Glutamatergic neuron (in vitro differentiated cells): ENCODE results near the gene HEMK1. TPM values are rescaled to one million over a fixed set of nuclear protein-coding genes. Genes with fewer than 3 reads are reported as not detected.

ENCODE experiments used
- DNase-seq: peaks from one replicate; pipeline ENCODE4 v3.0.0; 2022
- H3K27ac Mint-ChIP-seq: one replicate; pipeline ENCODE4 v1.8.0; 2020; ENCODE audit warnings: mild to moderate bottlenecking, mixed read lengths, inconsistent platforms; ENCODE audit not compliant: unreplicated experiment
- H3K27me3 Mint-ChIP-seq: one replicate; pipeline ENCODE4 v1.8.0; 2020; ENCODE audit warnings: mild to moderate bottlenecking, moderate library complexity, mixed read lengths, inconsistent platforms; ENCODE audit not compliant: unreplicated experiment
- H3K36me3 Mint-ChIP-seq: one replicate; pipeline ENCODE4 v1.8.0; 2020; ENCODE audit warnings: mild to moderate bottlenecking, mixed read lengths, inconsistent platforms; ENCODE audit not compliant: unreplicated experiment
- H3K4me1 Mint-ChIP-seq: one replicate; pipeline ENCODE4 v1.8.0; 2020; ENCODE audit warnings: mild to moderate bottlenecking, low read depth, mixed read lengths, inconsistent platforms; ENCODE audit not compliant: unreplicated experiment
- H3K4me3 Mint-ChIP-seq: one replicate; pipeline ENCODE4 v1.8.0; 2020; ENCODE audit warnings: mild to moderate bottlenecking, mixed read lengths, inconsistent platforms; ENCODE audit not compliant: unreplicated experiment
- H3K9me3 Mint-ChIP-seq: one replicate; pipeline ENCODE4 v1.8.0; 2020; ENCODE audit warnings: mild to moderate bottlenecking, moderate library complexity, mixed read lengths, inconsistent platforms; ENCODE audit not compliant: unreplicated experiment
- CTCF ChIP-seq: fragments of 200-600 bp; sonication (generic); IDR thresholded peaks from one replicate; pipeline ENCODE4 v1.5.0; 2021; ENCODE audit not compliant: partially characterized antibody, unreplicated experiment
- total RNA-seq: library from RNA; stranded (reverse); fragmentation: NEBNext Ultra II Directional; extraction: Animal tissue kit (Norgen Biotek cat#: 25700); gene quantifications from one replicate; pipeline ENCODE4 v1.2.1, GENCODE V29; 2021; ENCODE audit not compliant: unreplicated experiment

Gene HEMK1
- total RNA-seq, 1 donor from 2014 or later = 21.1 TPM

GRCh38 chr3:50630394-50630793 is 61.1 kb downstream of the HEMK1 start:
- H3K36me3 Mint-ChIP-seq = no peaks in the 10 kb centered on the region
- no peak for TF ChIP-seq CTCF
- H3K27ac Mint-ChIP-seq = no peak overlapping the region
- no peak for DNase-seq
- no peaks in the 10 kb centered on the region for H3K9me3 Mint-ChIP-seq
- H3K4me1 Mint-ChIP-seq = peaks cover 17% of the 10 kb centered on the region
- H3K27me3 Mint-ChIP-seq = no peaks in the 10 kb centered on the region
- no peak overlapping the region for H3K4me3 Mint-ChIP-seq

- Mint-ChIP-seq H3K9me3 (no peaks in the 10 kb centered on the region), H3K36me3 (no peaks in the 10 kb centered on the region), H3K27ac (no peak overlapping the region), H3K4me3 (no peak overlapping the region), H3K27me3 (no peaks in the 10 kb centered on the region), H3K4me1 (peaks cover 16% of the 10 kb centered on the region)
- TF ChIP-seq CTCF = no peak
- DNase-seq = no peak
Observed at GRCh38 chr3:50630877-50631276, 61.6 kb downstream of the HEMK1 start.

GRCh38 chr3:50632450-50632849 is 63.1 kb downstream of the HEMK1 start:
- Mint-ChIP-seq H3K9me3 (peaks cover 1% of the 10 kb centered on the region), H3K36me3 (no peaks in the 10 kb centered on the region), H3K27ac (no peak overlapping the region), H3K27me3 (peaks cover 4% of the 10 kb centered on the region), H3K4me3 (no peak overlapping the region), H3K4me1 (peaks cover 15% of the 10 kb centered on the region)
- TF ChIP-seq CTCF = no peak
- no peak for DNase-seq

- Mint-ChIP-seq H3K36me3 (no peaks in the 10 kb centered on the region), H3K27ac (no peak overlapping the region), H3K27me3 (peaks cover 4% of the 10 kb centered on the region), H3K4me3 (no peak overlapping the region), H3K4me1 (peaks cover 10% of the 10 kb centered on the region), H3K9me3 (peaks cover 2% of the 10 kb centered on the region)
- DNase-seq = no peak
- TF ChIP-seq CTCF = no peak
Observed at GRCh38 chr3:50633230-50633790, 64.0 kb downstream of the HEMK1 start.

- Mint-ChIP-seq H3K9me3 (peaks cover 2% of the 10 kb centered on the region), H3K27me3 (peaks cover 4% of the 10 kb centered on the region), H3K4me3 (no peak overlapping the region), H3K4me1 (peaks cover 10% of the 10 kb centered on the region), H3K27ac (no peak overlapping the region), H3K36me3 (no peaks in the 10 kb centered on the region)
- no peak for DNase-seq
- TF ChIP-seq CTCF = no peak
Observed at GRCh38 chr3:50635066-50635465, 65.7 kb downstream of the HEMK1 start.
